ENCODE results near the gene STX1A.
"Not testable (repeated sequence)": the region's sequence is repeated elsewhere in the genome, so short reads cannot be mapped to it uniquely, and the experiment has no call there.

The STX1A gene

GRCh38 chr7:73683788-73684693 lies 35.4 kb downstream of the STX1A start:
- in situ Hi-C loops (cut with MboI; ENCODE audit: low sequenced_read_pairs): no loop called here

- in situ Hi-C loops (cut with MboI; ENCODE audit: low sequenced_read_pairs): no loop called here
Measured at GRCh38 chr7:73683056-73683787, 36.2 kb downstream of the STX1A start, which contains the start of the genes BUD23 and DNAJC30. Gene BUD23 (plus strand): TSS chr7:73683597. CDS start chr7:73683626, 29 bp downstream. Gene DNAJC30 (minus strand): TSS chr7:73683453. CDS start chr7:73683423, 30 bp downstream.

DNA sequence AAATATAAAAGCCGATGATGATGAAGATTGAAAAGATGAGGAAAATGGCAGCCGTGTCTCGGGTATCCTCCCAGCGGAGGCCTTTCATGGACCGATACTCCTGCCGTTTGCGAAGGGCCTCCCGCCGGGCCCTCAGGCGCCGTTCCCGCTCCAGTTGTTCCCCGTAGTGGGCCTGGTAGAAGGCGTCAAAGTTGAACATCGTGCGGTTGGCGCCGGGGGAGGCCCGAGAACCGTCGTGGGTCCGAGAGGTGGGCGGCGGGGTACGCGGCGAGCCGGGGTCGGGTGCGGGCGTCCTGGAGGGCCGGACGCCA lies 36.8 kb downstream of the STX1A start:
- in situ Hi-C loops (cut with MboI; ENCODE audit: low sequenced_read_pairs): no loop called here

- in situ Hi-C loops (cut with MboI; ENCODE audit: low sequenced_read_pairs): no loop called here
Measured at GRCh38 chr7:73681031-73681430, 38.4 kb downstream of the STX1A start.

DNA sequence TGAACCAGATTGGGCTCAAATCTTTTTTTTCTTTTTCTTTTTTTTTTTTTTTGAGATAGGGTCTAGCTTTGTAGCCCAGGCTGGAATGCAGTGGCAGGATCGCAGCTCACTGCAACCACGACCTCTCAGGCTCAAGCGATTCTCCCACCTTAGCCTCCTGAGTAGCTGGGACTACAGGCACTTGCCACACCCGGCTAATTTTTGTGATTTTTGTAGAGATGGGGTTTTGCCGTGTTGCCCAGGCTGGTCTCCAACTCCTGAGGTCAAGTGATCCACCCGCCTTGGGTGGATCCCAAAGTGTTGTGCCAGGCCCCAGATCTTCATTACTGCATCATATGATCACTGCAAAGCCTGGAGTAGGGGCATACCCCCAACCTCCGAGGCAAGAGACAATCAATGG lies 39.0 kb downstream of the STX1A start:
- in situ Hi-C loops (cut with MboI; ENCODE audit: low sequenced_read_pairs): no loop called here

DNA sequence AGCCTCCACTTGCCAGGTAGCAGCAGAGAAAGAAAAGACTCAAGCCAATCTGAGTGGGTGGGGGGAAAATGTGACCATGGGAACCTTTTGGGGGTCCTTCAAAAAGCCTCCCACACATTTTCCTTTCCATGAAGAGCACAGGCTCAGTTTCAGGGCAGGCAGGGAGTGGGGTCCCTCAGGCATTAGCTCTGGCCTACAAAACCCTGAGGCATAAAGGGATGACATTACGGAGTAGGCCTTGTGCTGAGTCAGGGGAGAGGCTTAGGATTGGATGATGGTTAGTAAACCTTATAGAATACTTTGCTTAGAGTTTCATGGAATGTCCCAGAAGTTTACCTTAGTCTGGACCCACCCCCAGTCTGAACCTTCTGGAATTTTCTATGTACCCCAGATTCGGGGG lies 39.8 kb downstream of the STX1A start:
- in situ Hi-C loops (cut with MboI; ENCODE audit: low sequenced_read_pairs): no loop called here

DNA sequence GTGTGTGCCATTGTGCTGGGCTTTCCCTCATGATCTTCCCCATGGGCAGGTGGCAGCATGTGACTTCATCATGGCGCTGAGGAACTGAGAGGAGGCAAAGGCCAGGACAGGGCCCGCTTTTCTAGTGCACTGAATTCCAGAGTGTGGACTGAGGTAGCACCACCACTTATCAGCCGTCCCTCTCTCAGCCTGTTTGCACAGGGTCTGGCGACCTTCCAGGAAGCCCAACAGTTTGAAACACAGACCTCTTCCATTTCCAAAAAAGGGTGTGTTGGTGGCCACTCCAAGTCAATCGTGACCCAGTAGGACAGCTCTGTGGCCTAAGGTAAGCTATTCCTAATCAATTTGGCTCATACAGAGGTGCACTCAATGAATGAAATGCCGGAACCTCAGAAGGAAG lies 40.6 kb downstream of the STX1A start:
- in situ Hi-C loops (cut with MboI; ENCODE audit: low sequenced_read_pairs): no loop called here

DNA sequence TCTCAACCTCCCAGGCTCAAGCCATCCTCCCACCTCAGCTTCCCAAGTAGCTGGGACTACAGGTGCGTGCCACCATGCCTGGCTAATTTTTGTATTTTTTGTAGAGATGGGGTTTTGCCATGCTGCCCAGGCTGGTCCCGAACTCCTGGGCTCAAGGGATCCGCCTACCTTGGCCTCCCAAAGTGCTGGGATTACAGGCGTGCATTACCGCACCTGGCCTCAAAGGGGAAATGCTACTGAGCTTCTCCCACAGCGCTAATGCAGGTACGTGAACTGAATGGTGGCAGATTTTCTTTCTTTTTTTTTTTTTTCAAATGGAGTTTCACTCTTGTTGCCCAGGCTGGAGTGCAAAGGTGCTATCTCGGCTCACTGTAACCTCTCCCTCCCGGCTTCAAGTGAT lies 43.4 kb downstream of the STX1A start:
- in situ Hi-C loops (cut with MboI; ENCODE audit: low sequenced_read_pairs): not testable (repeated sequence)

GRCh38 chr7:73674468-73675124 lies 44.9 kb downstream of the STX1A start:
- in situ Hi-C loops (cut with MboI; ENCODE audit: low sequenced_read_pairs): no loop called here

- in situ Hi-C loops (cut with MboI; ENCODE audit: low sequenced_read_pairs): no loop called here
Measured at GRCh38 chr7:73671857-73672445, 47.5 kb downstream of the STX1A start.

DNA sequence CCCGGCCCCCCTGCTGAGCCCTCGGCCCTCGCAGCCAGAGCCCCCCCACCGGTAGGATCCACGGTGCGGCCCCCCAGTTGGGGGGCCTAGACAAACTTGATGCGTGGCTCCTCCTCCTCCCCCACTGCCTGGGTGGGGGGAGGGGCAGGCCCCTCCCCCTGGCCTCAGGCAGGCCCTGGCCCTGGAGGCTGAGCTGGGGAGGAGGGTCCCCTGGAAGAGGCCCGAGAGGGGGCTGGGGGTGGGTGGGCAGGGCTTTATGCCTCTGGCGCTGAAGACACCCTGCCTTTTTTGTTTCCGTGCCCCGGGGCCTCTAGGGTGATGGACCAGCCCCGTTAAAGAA lies 48.2 kb downstream of the STX1A start:
- in situ Hi-C loops (cut with MboI; ENCODE audit: low sequenced_read_pairs): no loop called here

DNA sequence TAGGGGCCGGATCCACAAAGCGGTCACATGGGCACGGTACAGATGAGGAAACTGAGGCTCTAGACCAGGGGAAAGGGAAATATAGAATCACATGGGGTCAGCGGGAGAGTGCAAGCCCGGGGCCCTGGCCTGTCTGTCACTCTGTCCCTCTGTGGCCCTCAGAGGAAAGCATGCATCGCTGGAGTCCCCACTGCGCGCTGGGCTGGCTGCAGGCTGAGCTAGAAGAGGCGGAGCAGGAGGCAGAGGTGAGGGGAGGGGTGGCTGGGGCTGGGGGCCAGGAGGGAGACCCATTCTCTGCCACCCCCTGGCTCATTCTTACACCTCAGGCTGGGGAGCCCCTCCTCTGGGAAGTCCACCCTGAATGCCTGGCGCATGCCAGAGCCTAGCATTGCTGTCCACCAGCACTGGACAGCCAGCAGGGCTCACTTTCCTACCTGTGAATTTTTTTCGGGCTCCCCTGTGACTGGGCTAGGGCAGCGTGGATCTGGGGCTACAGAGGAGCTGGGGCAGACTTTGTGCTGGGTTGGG lies 49.5 kb downstream of the STX1A start:
- in situ Hi-C loops (cut with MboI; ENCODE audit: low sequenced_read_pairs): no loop called here

- in situ Hi-C loops (cut with MboI; ENCODE audit: low sequenced_read_pairs): no loop called here
Measured at GRCh38 chr7:73669288-73669701, 50.2 kb downstream of the STX1A start.

DNA sequence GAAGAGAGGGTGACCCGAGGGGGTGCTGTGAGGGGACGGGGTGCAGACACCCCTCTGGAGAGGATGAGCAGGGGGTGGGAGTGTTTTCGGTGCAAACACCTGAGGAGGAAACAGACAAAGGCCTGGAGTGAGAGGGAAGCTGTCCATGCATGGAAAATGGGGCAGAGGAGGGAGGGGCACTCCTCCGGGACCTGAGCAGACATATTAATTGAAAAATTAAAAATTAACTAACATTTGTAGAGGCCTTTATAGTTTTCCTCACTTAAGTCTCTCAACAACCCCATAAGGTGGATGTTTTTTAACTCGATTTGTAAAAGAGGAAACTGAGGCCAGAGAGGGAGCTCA lies 50.6 kb downstream of the STX1A start:
- in situ Hi-C loops (cut with MboI; ENCODE audit: low sequenced_read_pairs): no loop called here

DNA sequence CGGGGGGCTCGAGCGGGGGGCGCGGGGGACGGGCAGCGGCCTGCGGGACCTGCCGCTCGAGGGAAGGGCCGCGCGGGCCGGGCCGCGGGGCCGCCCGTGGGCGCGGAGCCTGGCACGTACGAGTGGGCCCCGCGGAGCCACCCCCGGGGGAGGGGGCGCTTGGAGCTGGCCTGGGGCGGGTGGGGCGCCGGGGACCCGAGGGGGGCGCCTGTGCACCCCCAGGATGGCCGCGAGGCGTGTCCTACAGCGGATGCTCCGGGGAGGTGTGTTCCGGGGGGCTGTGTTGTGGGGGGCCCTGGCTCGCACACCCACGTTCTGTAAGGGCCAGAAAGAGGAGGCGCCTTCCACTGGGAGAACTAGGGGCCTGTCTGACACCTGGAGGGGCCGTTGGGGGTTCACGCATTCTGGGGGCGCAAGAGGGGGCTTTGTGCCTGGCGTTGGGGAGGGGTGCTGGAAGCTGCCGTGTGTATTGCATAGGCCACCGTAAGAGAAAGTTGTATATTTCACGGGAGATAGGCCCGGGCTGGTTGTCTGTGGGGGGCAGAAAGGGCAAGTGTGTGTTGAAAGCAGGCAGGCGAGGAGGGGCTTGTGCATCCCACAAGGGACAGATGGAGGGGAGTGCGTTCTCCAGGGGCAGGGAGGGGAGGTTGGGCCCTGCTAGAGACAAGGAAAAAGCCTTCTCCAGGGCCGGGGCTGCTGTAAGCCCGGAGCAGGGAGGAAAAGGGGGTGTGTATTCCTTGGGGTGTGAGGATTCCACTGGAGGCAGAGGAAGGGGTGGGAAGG lies 51.2 kb downstream of the STX1A start:
- in situ Hi-C loops (cut with MboI; ENCODE audit: low sequenced_read_pairs): no loop called here

GRCh38 chr7:73667344-73668102 lies 51.9 kb downstream of the STX1A start, which contains the start of gene VPS37D:
Gene VPS37D (plus strand): TSS chr7:73667831. CDS start chr7:73667959, 128 bp downstream.
- in situ Hi-C loops (cut with MboI; ENCODE audit: low sequenced_read_pairs): no loop called here

DNA sequence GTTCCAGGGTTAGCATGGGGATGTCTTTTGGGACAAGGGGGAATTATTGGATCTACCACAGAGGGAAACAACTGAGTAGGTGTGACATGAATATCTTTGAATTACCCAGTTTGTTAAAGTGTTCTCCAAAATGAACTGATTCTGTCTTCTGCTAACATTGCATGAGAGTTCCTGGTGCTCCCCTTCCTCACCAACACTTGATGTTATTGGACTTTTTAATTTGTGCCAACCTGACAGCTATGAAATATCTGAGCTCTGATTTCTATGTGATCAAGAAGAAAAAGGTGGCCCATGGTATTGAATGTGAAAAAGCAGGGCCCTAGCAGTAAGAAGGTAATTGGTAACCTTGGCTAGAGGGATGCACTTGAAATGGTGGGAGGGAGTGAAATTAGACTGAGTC lies 56.4 kb downstream of the STX1A start:
- in situ Hi-C loops (cut with MboI; ENCODE audit: low sequenced_read_pairs): no loop called here

GRCh38 chr7:73660594-73660993 lies 58.9 kb downstream of the STX1A start:
- in situ Hi-C loops (cut with MboI; ENCODE audit: low sequenced_read_pairs): not testable (repeated sequence)

DNA sequence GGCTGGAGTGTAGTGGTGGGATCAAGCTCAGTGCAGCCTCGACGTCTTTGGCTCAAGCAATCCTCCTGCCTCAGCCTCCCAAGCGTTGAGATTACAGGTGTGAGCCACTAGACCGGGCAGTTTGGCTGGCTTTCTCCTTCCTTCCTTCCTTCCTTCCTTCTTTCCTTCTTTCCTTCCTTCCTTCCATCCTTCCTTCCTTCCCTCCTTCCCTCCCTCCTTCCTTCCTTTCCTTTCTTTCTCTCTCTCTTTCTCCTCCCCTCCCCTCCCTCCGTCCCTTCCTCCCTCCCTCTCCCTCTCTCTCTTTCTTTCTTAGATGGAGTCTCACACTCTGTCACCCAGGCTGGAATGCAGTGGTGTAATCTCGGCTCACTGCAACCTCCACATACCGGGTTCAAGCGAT lies 59.5 kb downstream of the STX1A start:
- in situ Hi-C loops (cut with MboI; ENCODE audit: low sequenced_read_pairs): no loop called here

DNA sequence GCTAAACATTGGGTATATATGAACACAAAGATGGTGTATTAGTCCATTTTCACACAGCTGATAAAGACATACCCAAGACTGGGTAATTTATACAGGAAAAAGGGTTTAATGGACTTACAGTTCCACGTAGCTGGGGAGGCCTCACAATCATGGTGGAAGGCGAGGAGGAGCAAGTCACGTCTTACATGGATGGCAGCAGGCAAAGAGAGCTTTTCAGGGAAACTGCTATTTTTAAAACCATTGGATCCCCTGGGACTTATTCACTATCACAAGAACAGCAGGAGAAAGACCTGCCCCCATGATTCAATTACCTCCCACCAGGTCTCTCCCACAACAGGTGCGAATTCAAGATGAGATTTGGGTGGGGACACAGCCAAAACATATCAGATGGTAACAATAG lies 64.2 kb downstream of the STX1A start:
- in situ Hi-C loops (cut with MboI; ENCODE audit: low sequenced_read_pairs): not testable (repeated sequence)
